ENCODE results near the gene CANT1. TPM values are rescaled to one million over a fixed set of nuclear protein-coding genes. Genes with fewer than 3 reads are reported as not detected.

CANT1 gene
- total RNA-seq, 2 experiments from 2014 or later: 28.3 to 30.0 TPM

- no peak for ATAC-seq (ENCODE audit: poor library complexity)
- no peak for DNase-seq
- H3K4me3 ChIP-seq (ENCODE audit: low read length): no peak overlapping the region
- H3K4me1 ChIP-seq (ENCODE audit: insufficient read depth, low read length): peaks cover 7% of the 10 kb centered on the region
- Mint-ChIP-seq H3K27me3 (peaks cover 31% of the 10 kb centered on the region), H3K4me1 (ENCODE audit: low read depth) (peaks cover 3% of the 10 kb centered on the region), H3K27ac (no peak overlapping the region), H3K36me3 (ENCODE audit: low read depth) (no peaks in the 10 kb centered on the region), H3K9me3 (no peaks in the 10 kb centered on the region), H3K4me3 (no peak overlapping the region)
- peaks cover 25 to 29% of the 10 kb centered on the region in 2 experiments for H3K27me3 ChIP-seq (ENCODE audit: control insufficient read depth in 1 of 2, insufficient read depth in 2 of 2, low read length in 2 of 2)
- POLR2A ChIA-PET: no interaction called here
- no peak overlapping the region for H3K27ac ChIP-seq (ENCODE audit: low read depth in 1 of 2, low read length in 2 of 2)
- H3K36me3 ChIP-seq (ENCODE audit: insufficient read depth, low read length): no peaks in the 10 kb centered on the region
- intact Hi-C loops (cut with DNase I, micrococcal nuclease): no loop called here
- TF ChIP-seq CTCF (IDR thresholded peaks at IDR 0.05): no peak
- CTCF ChIA-PET: no interaction called here
- H3K9me3 ChIP-seq (ENCODE audit: control insufficient read depth in 1 of 2, insufficient read depth in 1 of 2, low read length in 2 of 2): no peaks in the 10 kb centered on the region
Measured at GRCh38 chr17:79029327-79030009, 19.9 kb upstream of the CANT1 start.

- no peak for TF ChIP-seq CTCF (IDR thresholded peaks at IDR 0.05)
- intact Hi-C loops (cut with DNase I, micrococcal nuclease): no loop called here
- Mint-ChIP-seq H3K27me3 (peaks cover 36% of the 10 kb centered on the region), H3K27ac (no peak overlapping the region), H3K9me3 (no peaks in the 10 kb centered on the region), H3K4me3 (no peak overlapping the region), H3K36me3 (ENCODE audit: low read depth) (no peaks in the 10 kb centered on the region), H3K4me1 (ENCODE audit: low read depth) (peaks cover 8% of the 10 kb centered on the region)
- DNase-seq: no peak
- no peaks in the 10 kb centered on the region for H3K9me3 ChIP-seq (ENCODE audit: control insufficient read depth in 1 of 2, insufficient read depth in 1 of 2, low read length in 2 of 2)
- H3K27ac ChIP-seq (ENCODE audit: low read depth in 1 of 2, low read length in 2 of 2): no peak overlapping the region
- peaks cover 30% of the 10 kb centered on the region in 2 experiments for H3K27me3 ChIP-seq (ENCODE audit: control insufficient read depth in 1 of 2, insufficient read depth in 2 of 2, low read length in 2 of 2)
- no peak for ATAC-seq (ENCODE audit: poor library complexity)
- ChIA-PET POLR2A (no interaction called here), CTCF (no interaction called here)
- H3K36me3 ChIP-seq (ENCODE audit: insufficient read depth, low read length): no peaks in the 10 kb centered on the region
- peaks cover 15% of the 10 kb centered on the region for H3K4me1 ChIP-seq (ENCODE audit: insufficient read depth, low read length)
- no peak overlapping the region for H3K4me3 ChIP-seq (ENCODE audit: low read length)
Measured at GRCh38 chr17:79028496-79029326, 19.1 kb upstream of the CANT1 start.

- ATAC-seq (ENCODE audit: poor library complexity) (no peak), DNase-seq (no peak)
- Mint-ChIP-seq H3K4me3 (no peak overlapping the region), H3K27me3 (peaks cover 41% of the 10 kb centered on the region), H3K27ac (no peak overlapping the region), H3K36me3 (ENCODE audit: low read depth) (no peaks in the 10 kb centered on the region), H3K9me3 (no peaks in the 10 kb centered on the region), H3K4me1 (ENCODE audit: low read depth) (peaks cover 8% of the 10 kb centered on the region)
- TF ChIP-seq CTCF (IDR thresholded peaks at IDR 0.05): no peak
- ChIA-PET POLR2A (no interaction called here), CTCF (no interaction called here)
- Histone ChIP-seq H3K27ac (ENCODE audit: low read depth in 1 of 2, low read length in 2 of 2) (no peak overlapping the region), H3K9me3 (ENCODE audit: control insufficient read depth in 1 of 2, insufficient read depth in 1 of 2, low read length in 2 of 2) (no peaks in the 10 kb centered on the region), H3K27me3 (ENCODE audit: control insufficient read depth in 1 of 2, insufficient read depth in 2 of 2, low read length in 2 of 2) (peaks cover 30 to 32% of the 10 kb centered on the region in 2 experiments), H3K4me1 (ENCODE audit: insufficient read depth, low read length) (peaks cover 18% of the 10 kb centered on the region), H3K4me3 (ENCODE audit: low read length) (no peak overlapping the region), H3K36me3 (ENCODE audit: insufficient read depth, low read length) (no peaks in the 10 kb centered on the region)
- intact Hi-C loops (cut with DNase I, micrococcal nuclease): no loop called here
Measured at GRCh38 chr17:79027925-79028491, 18.4 kb upstream of the CANT1 start.
